PC-9 (cell line): ENCODE data around the gene MRPL28. TPM values are rescaled to one million over a fixed set of nuclear protein-coding genes. Genes with fewer than 3 reads are reported as not detected.

Experiments
- BruUV-seq: library from RNA; stranded (reverse); fragments of 400-500 nt; replicated peaks from 2 replicates; lab custom pipeline; 2021; lab: Mats Ljungman, UMichigan
- CTCF ChIA-PET: fragments of 300-600 bp; sonication (Branson Sonifier 250); formaldehyde crosslinking; loops from one replicate; lab custom pipeline; 2022; ENCODE audit warnings: antibody characterized with exemption; lab: Charles Lee
- POLR2A ChIA-PET: fragments of 300-600 bp; sonication (Branson Sonifier 250); formaldehyde crosslinking; loops from one replicate; lab custom pipeline; 2022; ENCODE audit warnings: antibody characterized with exemption; ENCODE audit not compliant: unreplicated experiment; lab: Charles Lee
- DNase-seq, 2 experiments: peaks; one replicate each; pipeline versions ENCODE4 v3.0.0 to v3.0.0-alpha.2; 2015 to 2022; ENCODE audit warnings: mixed read lengths in 1 of 2
- H2AFZ ChIP-seq: fragments of 200-600 bp; sonication (generic); 2 replicates; pipeline ENCODE4 v1.8.1; 2017; ENCODE audit warnings: antibody characterized with exemption
- H3F3A ChIP-seq: fragments of 200-600 bp; sonication (generic); 2 replicates; pipeline ENCODE4 v1.8.1; 2017; ENCODE audit warnings: antibody characterized with exemption, mild to moderate bottlenecking, low read depth; ENCODE audit not compliant: insufficient read depth
- H3K27ac ChIP-seq: fragments of 200-600 bp; sonication (generic); 2 replicates; pipeline ENCODE4 v1.6.1; 2016; ENCODE audit warnings: mixed run types
- H3K27me3 ChIP-seq: fragments of 200-600 bp; sonication (generic); 2 replicates; pipeline ENCODE4 v1.6.1; 2016; ENCODE audit warnings: low read depth, mixed run types; ENCODE audit not compliant: insufficient read depth
- H3K36me3 ChIP-seq: fragments of 200-600 bp; sonication (generic); 2 replicates; pipeline ENCODE4 v1.6.1; 2016; ENCODE audit warnings: low read depth, mixed run types
- H3K4me1 ChIP-seq: fragments of 200-600 bp; sonication (generic); replicated peaks from 2 replicates; pipeline ENCODE4 v1.6.1; 2016; ENCODE audit warnings: mixed run types; ENCODE audit not compliant: insufficient read depth
- H3K4me2 ChIP-seq: fragments of 200-600 bp; sonication (generic); 2 replicates; pipeline ENCODE4 v1.6.1; 2017; ENCODE audit warnings: mixed run types
- H3K4me3 ChIP-seq: fragments of 200-600 bp; sonication (generic); 2 replicates; pipeline ENCODE4 v1.6.1; 2016; ENCODE audit warnings: mixed run types
- H3K79me2 ChIP-seq: fragments of 200-600 bp; sonication (generic); 2 replicates; pipeline ENCODE4 v1.6.1; 2017; ENCODE audit warnings: low read depth, mixed run types
- H3K9me2 ChIP-seq: fragments of 200-600 bp; sonication (generic); 2 replicates; pipeline ENCODE4 v1.8.1; 2017; ENCODE audit warnings: mild to moderate bottlenecking; ENCODE audit not compliant: insufficient read depth
- H3K9me3 ChIP-seq: fragments of 200-600 bp; sonication (generic); 2 replicates; pipeline ENCODE4 v1.8.1; 2016; ENCODE audit warnings: low read depth; ENCODE audit not compliant: insufficient read depth
- H4K20me1 ChIP-seq: fragments of 200-600 bp; sonication (generic); 2 replicates; pipeline ENCODE4 v1.8.1; 2017; ENCODE audit not compliant: insufficient read depth
- EZH2 ChIP-seq: fragments of 200-600 bp; sonication (generic); IDR thresholded peaks from 2 replicates; pipeline ENCODE4 v1.8.0; 2017; ENCODE audit warnings: antibody characterized with exemption, low read depth
- intact Hi-C: fragments of 100-400 bp; cut with micrococcal nuclease; formaldehyde crosslinking; loops from one replicate; pipeline ENCODE4 v1.10.0; 2022; ENCODE audit not compliant: unreplicated experiment
- total RNA-seq: library from RNA; stranded (reverse); gene quantifications from 2 replicates; pipeline ENCODE4 v1.2.3, GENCODE V29; 2021
- TF ChIP-seq, protein P1 (sequence below): fragments of 200-600 bp; sonication (generic); conservative IDR thresholded peaks from 2 replicates; pipeline ENCODE4 v1.6.1; 2017; ENCODE audit warnings: mixed run types, antibody characterized with exemption, mild to moderate bottlenecking, moderate library complexity

MRPL28 gene
- total RNA-seq, 1 experiment from 2014 or later: 150 TPM

DNA sequence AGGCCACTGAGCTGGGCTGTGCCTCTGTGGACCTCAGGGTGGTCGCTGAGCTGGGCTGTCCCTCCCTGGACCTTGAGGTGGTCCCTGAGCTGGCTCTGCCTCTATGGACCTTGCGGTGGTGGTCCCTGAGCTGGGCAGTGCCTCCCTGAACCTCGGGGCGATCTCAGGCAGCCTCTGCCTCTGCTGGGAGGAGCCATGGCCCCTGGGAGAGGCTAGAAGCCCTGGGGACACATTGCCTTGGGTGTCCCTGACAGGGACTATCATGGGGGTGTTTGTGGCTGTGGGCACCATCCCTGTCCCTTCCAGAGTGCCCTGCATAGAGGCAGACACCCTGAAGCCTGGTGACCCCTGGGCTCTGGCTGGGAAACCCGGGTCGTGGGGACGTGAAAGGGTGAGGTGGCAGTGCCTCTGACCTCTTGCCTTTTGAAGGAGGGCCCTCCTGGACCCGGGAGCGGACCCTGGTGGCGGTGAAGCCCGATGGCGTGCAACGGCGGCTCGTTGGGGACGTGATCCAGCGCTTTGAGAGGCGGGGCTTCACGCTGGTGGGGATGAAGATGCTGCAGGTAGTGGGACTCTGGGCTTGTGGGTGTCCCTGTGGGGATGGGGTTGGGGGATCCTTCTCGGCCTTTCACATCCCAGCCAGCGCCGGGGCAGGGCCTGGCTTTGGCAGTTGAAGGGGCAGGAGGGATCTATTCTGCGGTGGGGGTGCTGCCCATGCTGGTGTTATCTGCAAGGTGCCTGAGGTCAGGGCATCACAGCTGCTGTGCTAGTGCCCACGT is 28.4 kb upstream of the MRPL28 start:
- Histone ChIP-seq H3K79me2 (peaks cover 9% of the 10 kb centered on the region; the same call in 1 of the 2 replicates), H3K36me3 (no peaks in the 10 kb centered on the region), H4K20me1 (no peaks in the 10 kb centered on the region), H3K4me1 (peaks cover 20% of the 10 kb centered on the region), H3K27me3 (no peaks in the 10 kb centered on the region), H3K27ac (no peak overlapping the region), H3K9me2 (no peaks in the 10 kb centered on the region), H3F3A (peaks cover 62% of the 10 kb centered on the region), H2AFZ (no peak overlapping the region), H3K4me2 (no peak overlapping the region), H3K4me3 (no peak overlapping the region), H3K9me3 (no peaks in the 10 kb centered on the region)
- POLR2A ChIA-PET: no interaction called here
- intact Hi-C loops: no loop called here
- CTCF ChIA-PET: no interaction called here
- DNase-seq: no peak
- TF ChIP-seq, protein P1, sequence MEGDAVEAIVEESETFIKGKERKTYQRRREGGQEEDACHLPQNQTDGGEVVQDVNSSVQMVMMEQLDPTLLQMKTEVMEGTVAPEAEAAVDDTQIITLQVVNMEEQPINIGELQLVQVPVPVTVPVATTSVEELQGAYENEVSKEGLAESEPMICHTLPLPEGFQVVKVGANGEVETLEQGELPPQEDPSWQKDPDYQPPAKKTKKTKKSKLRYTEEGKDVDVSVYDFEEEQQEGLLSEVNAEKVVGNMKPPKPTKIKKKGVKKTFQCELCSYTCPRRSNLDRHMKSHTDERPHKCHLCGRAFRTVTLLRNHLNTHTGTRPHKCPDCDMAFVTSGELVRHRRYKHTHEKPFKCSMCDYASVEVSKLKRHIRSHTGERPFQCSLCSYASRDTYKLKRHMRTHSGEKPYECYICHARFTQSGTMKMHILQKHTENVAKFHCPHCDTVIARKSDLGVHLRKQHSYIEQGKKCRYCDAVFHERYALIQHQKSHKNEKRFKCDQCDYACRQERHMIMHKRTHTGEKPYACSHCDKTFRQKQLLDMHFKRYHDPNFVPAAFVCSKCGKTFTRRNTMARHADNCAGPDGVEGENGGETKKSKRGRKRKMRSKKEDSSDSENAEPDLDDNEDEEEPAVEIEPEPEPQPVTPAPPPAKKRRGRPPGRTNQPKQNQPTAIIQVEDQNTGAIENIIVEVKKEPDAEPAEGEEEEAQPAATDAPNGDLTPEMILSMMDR: no peak
- no peak for TF ChIP-seq EZH2
- BruUV-seq: no TSS peak

DNA sequence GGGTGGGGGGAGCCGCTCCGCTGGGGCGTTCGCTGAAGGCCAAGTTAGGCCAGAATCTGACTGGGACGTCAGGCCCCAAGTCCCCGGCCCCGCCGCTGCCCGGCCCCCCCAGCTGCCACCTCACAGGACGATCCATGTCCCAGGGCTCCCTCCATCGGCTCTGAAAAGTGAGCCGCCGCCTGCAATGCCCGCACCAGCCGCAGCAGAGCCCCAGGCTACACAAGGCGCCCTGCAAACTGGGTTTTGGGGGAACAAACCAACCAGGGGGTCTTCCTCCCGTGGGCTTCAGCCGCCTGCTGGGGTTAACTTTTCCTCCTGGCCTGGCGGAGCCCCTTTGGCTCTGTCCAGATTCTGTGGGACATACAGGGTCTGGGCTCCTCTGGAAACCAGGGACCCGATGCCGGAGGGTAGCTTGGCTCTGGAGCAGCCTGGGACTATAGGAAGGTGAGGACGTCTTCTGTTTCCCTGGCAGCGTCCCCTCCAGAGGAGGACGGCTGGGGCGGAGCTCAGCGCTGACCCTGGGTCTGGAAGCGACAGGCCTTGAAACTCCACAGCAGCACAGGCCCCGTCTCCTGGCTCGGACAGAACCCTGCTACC is 27.5 kb upstream of the MRPL28 start:
- BruUV-seq: no TSS peak
- peaks cover 6% of the 10 kb centered on the region; the same call in 1 of the 2 replicates for H3K79me2 ChIP-seq
- DNase-seq: no peak
- no peaks in the 10 kb centered on the region for H3K27me3 ChIP-seq
- no peak overlapping the region for H3K4me3 ChIP-seq
- POLR2A ChIA-PET: no interaction called here
- no peak for TF ChIP-seq EZH2
- TF ChIP-seq, protein P1: no peak
- H3K9me3 ChIP-seq: no peaks in the 10 kb centered on the region
- H3F3A ChIP-seq: peaks cover 53% of the 10 kb centered on the region
- H3K4me2 ChIP-seq: no peak overlapping the region
- CTCF ChIA-PET: no interaction called here
- H3K9me2 ChIP-seq: no peaks in the 10 kb centered on the region
- H4K20me1 ChIP-seq: no peaks in the 10 kb centered on the region
- no peak overlapping the region for H2AFZ ChIP-seq
- H3K27ac ChIP-seq: no peak overlapping the region
- intact Hi-C loops: no loop called here
- H3K4me1 ChIP-seq: peaks cover 16% of the 10 kb centered on the region
- no peaks in the 10 kb centered on the region for H3K36me3 ChIP-seq

DNA sequence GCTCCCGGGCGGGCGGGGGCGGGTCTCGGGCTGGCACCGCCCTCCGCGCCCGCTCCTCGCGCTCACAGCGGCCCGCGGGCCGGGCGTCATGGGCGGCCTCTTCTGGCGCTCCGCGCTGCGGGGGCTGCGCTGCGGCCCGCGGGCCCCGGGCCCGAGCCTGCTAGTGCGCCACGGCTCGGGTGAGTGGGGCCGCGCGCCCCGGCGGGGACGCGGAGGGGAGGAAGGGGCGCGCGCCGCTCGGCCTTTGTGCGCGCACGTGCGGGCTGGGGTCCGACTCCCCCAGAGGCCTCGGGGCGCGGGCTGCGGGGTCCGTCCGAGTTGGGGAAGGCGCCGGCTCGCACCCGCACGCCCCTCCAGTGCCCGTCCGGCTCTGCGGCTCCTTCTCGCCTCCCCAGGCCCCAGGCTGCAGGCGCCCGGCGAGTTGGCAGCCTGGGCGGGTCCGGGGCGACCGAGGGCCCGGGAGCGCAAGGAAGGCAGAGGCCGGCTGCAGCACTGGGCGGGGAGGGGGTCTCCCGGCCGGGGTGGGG is 26.9 kb upstream of the MRPL28 start, which contains the start of gene NME4:
TSS of gene NME4 (plus strand) at position 65 of the 527 bp plus-strand sequence. CDS start at position 89, 24 bp downstream.
- peak within 1 kb of the TSS; percentile 94 for H3K4me2 ChIP-seq
- CTCF ChIA-PET: interaction anchor here (0.7 kb wide), 1 partner anchor 271 kb away, joined by 6 read pairs; no protein-coding TSS in a partner anchor

More for the DNA sequence above, 26.9 kb upstream of the MRPL28 start, which contains the start of gene NME4:
- Histone ChIP-seq H4K20me1 (no peaks in the 10 kb centered on the region), H3K79me2 (0 out of 2 replicates have a peak, but pooled peaks cover 2% of the 10 kb centered on the region), H3K36me3 (no peaks in the 10 kb centered on the region), H3K9me2 (no peaks in the 10 kb centered on the region), H3K27me3 (no peaks in the 10 kb centered on the region), H3K4me1 (peaks cover 16% of the 10 kb centered on the region), H2AFZ (peak within 1 kb of the TSS; percentile 61), H3F3A (peaks cover 51% of the 10 kb centered on the region), H3K27ac (no peak within 1 kb of the TSS), H3K4me3 (peak within 1 kb of the TSS; percentile 60), H3K9me3 (no peaks in the 10 kb centered on the region)
- POLR2A ChIA-PET: interaction anchor here (0.5 to 0.7 kb wide), 2 partner anchors 15 to 912 kb away, joined by 14 to 20 read pairs; partner anchors contain the start of gene UBE2I
- no peak for TF ChIP-seq EZH2
- DNase-seq: no peak
- no TSS peak for BruUV-seq
- intact Hi-C loops: no loop called here
